ENCODE measurements around the gene APLP2. TPM values are rescaled to one million over a fixed set of nuclear protein-coding genes. Genes with fewer than 3 reads are reported as not detected.
A peak's percentile ranks its signal among the peaks of the same experiment; 100 is the strongest.

Gene APLP2
- total RNA-seq, 1 experiment from 2014 or later, result 345 TPM

DNA sequence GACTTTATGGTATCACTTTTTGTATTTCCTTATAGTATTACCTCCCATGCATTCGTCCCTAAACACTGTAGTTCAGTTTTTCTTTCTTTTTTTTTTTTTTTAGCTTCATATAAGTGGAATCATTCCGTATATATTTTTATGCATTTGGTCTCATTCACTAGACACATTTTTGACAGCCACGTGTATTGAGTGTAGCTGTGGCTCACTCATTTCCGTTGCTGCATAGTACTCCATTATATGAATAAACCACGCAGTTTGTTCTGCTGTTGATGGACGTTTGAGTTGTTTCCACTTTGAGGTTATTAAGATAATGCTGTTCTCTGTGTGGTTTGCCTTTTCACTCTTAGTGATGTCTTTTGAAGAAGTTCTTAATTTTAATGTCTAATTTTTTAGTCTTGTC, 8.4 kb downstream of the APLP2 start:
- Mint-ChIP-seq H3K4me3 (no peak overlapping the region), H3K27me3 (ENCODE audit: low read depth) (no peaks in the 10 kb centered on the region), H3K4me1 (peaks cover 19% of the 10 kb centered on the region), H3K27ac (peak overlapping the region; percentile 21; the same call in 1 of the 2 replicates), H3K36me3 (peaks cover 8% of the 10 kb centered on the region; the same call in 1 of the 2 replicates), H3K9me3 (no peaks in the 10 kb centered on the region)
- ATAC-seq (no peak), DNase-seq (ENCODE audit: low spot score) (no peak)
- CTCF ChIA-PET, result interaction anchor here (1.5 kb wide), 1 partner anchor 9 kb away, joined by 3 read pairs; no protein-coding TSS in a partner anchor
- POLR2A ChIA-PET, result no interaction called here
- no peak for TF ChIP-seq GABPB1 (CRISPR knock-in tag; IDR thresholded peaks at IDR 0.05)

DNA sequence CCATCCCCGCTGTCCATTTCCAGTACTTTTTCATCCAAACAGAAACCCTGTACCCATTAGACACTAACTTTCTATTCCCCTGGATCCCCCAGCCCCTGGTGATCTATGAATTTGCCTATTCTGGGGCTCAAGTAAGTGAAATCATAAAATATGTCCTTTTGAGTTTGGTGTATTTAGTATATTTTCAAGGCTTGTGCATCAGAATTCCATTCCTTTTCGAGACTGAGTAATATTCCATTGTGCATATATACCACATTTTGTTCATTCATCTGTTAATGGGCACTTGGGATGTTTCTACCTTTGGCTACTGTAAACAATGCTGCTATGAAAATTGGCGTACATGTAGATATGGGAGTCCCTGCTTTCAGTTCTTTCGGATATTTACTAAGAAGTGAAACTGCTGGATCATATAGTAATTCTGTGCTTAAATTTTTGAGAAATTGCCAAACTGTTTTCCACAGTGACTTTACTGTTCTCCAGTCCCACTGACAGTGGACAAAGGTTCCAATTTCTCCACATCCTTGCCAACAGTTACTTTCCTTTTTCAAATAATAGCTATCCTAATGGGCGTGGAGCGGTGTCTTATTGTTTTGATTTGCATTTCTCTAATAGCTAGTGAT, 16.1 kb downstream of the APLP2 start:
- no peak overlapping the region for H3K4me3 Mint-ChIP-seq
- no peaks in the 10 kb centered on the region for H3K27me3 Mint-ChIP-seq (ENCODE audit: low read depth)
- POLR2A ChIA-PET, result no interaction called here
- CTCF ChIA-PET, result interaction anchor here (1.5 kb wide), 1 partner anchor 8 kb away, joined by 3 read pairs; no protein-coding TSS in a partner anchor
- H3K9me3 Mint-ChIP-seq, result peaks cover 5% of the 10 kb centered on the region
- no peak for ATAC-seq
- peaks cover 12% of the 10 kb centered on the region for H3K36me3 Mint-ChIP-seq
- H3K4me1 Mint-ChIP-seq, result peaks cover 37% of the 10 kb centered on the region
- no peak for DNase-seq (ENCODE audit: low spot score)
- TF ChIP-seq ZNF317 (CRISPR knock-in tag; IDR thresholded peaks at IDR 0.05; ENCODE audit: borderline replicate concordance, low read depth) (no peak), ZNF263 (CRISPR knock-in tag; IDR thresholded peaks at IDR 0.05; ENCODE audit: low read depth) (no peak), FOXP1 (CRISPR knock-in tag; IDR thresholded peaks at IDR 0.05; ENCODE audit: borderline replicate concordance) (no peak), ESRRA (CRISPR knock-in tag; IDR thresholded peaks at IDR 0.05; ENCODE audit: borderline replicate concordance) (no peak), NR3C1 (CRISPR knock-in tag; conservative IDR thresholded peaks at IDR 0.05; ENCODE audit: low read depth) (no peak), CBFB (CRISPR knock-in tag; IDR thresholded peaks at IDR 0.05; ENCODE audit: low read depth) (no peak), ZNF396 (CRISPR knock-in tag; IDR thresholded peaks at IDR 0.05; ENCODE audit: borderline replicate concordance) (no peak), ZNF232 (CRISPR knock-in tag; IDR thresholded peaks at IDR 0.05) (no peak), ZNF219 (CRISPR knock-in tag; IDR thresholded peaks at IDR 0.05; ENCODE audit: borderline replicate concordance) (no peak), RORB (CRISPR knock-in tag; IDR thresholded peaks at IDR 0.05) (no peak), ELF4 (CRISPR knock-in tag; IDR thresholded peaks at IDR 0.05; ENCODE audit: low read depth) (no peak), SMAD4 (CRISPR knock-in tag; IDR thresholded peaks at IDR 0.05) (no peak), PRRX2 (CRISPR knock-in tag; IDR thresholded peaks at IDR 0.05) (no peak), ETV6 (CRISPR knock-in tag; IDR thresholded peaks at IDR 0.05) (no peak), MXD4 (CRISPR knock-in tag; IDR thresholded peaks at IDR 0.05; ENCODE audit: borderline replicate concordance) (no peak)
- TF ChIP-seq, protein P1, sequence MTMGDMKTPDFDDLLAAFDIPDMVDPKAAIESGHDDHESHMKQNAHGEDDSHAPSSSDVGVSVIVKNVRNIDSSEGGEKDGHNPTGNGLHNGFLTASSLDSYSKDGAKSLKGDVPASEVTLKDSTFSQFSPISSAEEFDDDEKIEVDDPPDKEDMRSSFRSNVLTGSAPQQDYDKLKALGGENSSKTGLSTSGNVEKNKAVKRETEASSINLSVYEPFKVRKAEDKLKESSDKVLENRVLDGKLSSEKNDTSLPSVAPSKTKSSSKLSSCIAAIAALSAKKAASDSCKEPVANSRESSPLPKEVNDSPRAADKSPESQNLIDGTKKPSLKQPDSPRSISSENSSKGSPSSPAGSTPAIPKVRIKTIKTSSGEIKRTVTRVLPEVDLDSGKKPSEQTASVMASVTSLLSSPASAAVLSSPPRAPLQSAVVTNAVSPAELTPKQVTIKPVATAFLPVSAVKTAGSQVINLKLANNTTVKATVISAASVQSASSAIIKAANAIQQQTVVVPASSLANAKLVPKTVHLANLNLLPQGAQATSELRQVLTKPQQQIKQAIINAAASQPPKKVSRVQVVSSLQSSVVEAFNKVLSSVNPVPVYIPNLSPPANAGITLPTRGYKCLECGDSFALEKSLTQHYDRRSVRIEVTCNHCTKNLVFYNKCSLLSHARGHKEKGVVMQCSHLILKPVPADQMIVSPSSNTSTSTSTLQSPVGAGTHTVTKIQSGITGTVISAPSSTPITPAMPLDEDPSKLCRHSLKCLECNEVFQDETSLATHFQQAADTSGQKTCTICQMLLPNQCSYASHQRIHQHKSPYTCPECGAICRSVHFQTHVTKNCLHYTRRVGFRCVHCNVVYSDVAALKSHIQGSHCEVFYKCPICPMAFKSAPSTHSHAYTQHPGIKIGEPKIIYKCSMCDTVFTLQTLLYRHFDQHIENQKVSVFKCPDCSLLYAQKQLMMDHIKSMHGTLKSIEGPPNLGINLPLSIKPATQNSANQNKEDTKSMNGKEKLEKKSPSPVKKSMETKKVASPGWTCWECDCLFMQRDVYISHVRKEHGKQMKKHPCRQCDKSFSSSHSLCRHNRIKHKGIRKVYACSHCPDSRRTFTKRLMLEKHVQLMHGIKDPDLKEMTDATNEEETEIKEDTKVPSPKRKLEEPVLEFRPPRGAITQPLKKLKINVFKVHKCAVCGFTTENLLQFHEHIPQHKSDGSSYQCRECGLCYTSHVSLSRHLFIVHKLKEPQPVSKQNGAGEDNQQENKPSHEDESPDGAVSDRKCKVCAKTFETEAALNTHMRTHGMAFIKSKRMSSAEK (CRISPR knock-in tag; IDR thresholded peaks at IDR 0.05; ENCODE audit: borderline replicate concordance), result no peak
- TF ChIP-seq, protein P2, sequence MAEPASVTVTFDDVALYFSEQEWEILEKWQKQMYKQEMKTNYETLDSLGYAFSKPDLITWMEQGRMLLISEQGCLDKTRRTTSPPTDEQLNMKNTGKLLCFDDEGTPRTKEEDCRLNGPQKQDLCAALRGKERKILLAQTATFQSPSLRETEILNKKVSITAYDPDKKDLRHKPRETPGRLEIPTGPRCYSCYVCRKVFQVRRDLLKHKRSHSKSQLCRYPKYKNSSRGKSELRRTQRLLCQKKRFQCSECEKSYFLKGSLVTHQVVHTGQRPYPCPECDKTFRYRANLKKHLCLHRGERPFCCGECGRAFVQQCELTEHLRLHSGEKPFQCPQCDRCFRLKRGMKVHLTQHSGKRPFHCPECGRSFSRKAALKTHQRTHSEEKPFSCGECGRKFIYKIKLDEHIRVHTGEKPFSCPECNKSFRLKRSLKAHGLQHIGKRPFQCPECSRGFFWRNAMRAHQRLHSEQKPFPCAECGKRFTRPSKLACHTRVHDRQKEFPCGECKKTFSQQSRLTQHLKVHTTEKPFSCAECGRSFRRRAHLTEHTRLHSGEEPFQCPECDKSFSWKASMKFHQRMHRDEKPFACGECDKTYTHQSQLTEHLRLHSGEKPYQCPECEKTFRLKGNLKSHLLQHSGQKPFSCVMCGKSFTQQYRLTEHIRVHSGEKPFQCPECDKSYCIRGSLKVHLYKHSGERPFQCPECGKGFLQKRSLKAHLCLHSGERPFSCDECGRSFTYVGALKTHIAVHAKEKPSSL (CRISPR knock-in tag; conservative IDR thresholded peaks at IDR 0.05), result no peak
- TF ChIP-seq, protein P3, sequence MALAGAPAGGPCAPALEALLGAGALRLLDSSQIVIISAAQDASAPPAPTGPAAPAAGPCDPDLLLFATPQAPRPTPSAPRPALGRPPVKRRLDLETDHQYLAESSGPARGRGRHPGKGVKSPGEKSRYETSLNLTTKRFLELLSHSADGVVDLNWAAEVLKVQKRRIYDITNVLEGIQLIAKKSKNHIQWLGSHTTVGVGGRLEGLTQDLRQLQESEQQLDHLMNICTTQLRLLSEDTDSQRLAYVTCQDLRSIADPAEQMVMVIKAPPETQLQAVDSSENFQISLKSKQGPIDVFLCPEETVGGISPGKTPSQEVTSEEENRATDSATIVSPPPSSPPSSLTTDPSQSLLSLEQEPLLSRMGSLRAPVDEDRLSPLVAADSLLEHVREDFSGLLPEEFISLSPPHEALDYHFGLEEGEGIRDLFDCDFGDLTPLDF (CRISPR knock-in tag; IDR thresholded peaks at IDR 0.05), result no peak
- H3K27ac Mint-ChIP-seq, result no peak overlapping the region

Data from WTC11 (cell line).